HEK293 (cell line): Measurements from ENCODE around the gene UBXN6.

Source experiments
- CTCF ChIA-PET: fragments of 350-600 bp; formaldehyde crosslinking; extraction: SDS; loops from one replicate; lab custom pipeline; 2021; ENCODE audit warnings: antibody characterized with exemption; lab: Yijun Ruan, JAX
- POLR2A ChIA-PET: fragments of 300-600 bp; formaldehyde crosslinking; extraction: SDS; loops from one replicate; lab custom pipeline; 2020; ENCODE audit warnings: antibody characterized with exemption, inconsistent platforms; lab: Yijun Ruan, JAX
- H3K27ac ChIP-seq: fragments of 200-500 bp; sonication (Bioruptor generic); 2 replicates; pipeline ENCODE4 v1.5.1; 2014; ENCODE audit warnings: low read depth, low read length, control low read depth, inconsistent platforms; ENCODE audit errors: extremely low read depth
- H3K36me3 ChIP-seq, 2 experiments: fragments of 200-500 bp in 1 of 2; sonication (Bioruptor generic) in 1 of 2; 1 replicate in 1 of 2; 2 replicates in 1 of 2; pipeline ENCODE4 v1.5.1; 2014 to 2017; ENCODE audit warnings: inconsistent platforms in 2 of 2, low read length in 2 of 2; ENCODE audit not compliant: control insufficient read depth in 2 of 2, insufficient read depth in 1 of 2
- H3K4me1 ChIP-seq: fragments of 200-500 bp; sonication (Bioruptor generic); 2 replicates; pipeline ENCODE4 v1.5.1; 2014; ENCODE audit warnings: mild to moderate bottlenecking, low read length, inconsistent platforms; ENCODE audit not compliant: control insufficient read depth, insufficient read depth
- H3K4me3 ChIP-seq: 2 replicates; pipeline ENCODE4 v1.5.1; 2011; ENCODE audit warnings: low read depth, mild to moderate bottlenecking, control low read depth, low read length, moderate library complexity
- H3K9me3 ChIP-seq: fragments of 200-500 bp; sonication (Bioruptor generic); 2 replicates; pipeline ENCODE4 v1.5.1; 2014; ENCODE audit warnings: low read depth, low read length, inconsistent platforms; ENCODE audit not compliant: control insufficient read depth, insufficient read depth
- HOXC10 ChIP-seq: sonication (generic); formaldehyde crosslinking; IDR thresholded peaks from 2 replicates; pipeline ENCODE4 v1.8.1; 2023; ENCODE audit warnings: mild to moderate bottlenecking, missing genetic modification reagents
- KLF16 ChIP-seq: fragments of 450-650 bp; formaldehyde crosslinking; IDR thresholded peaks from 2 replicates; pipeline ENCODE4 v1.5.1; 2017; ENCODE audit warnings: missing biosample characterization, missing genetic modification characterization
- PATZ1 ChIP-seq: fragments of 450-650 bp; formaldehyde crosslinking; IDR thresholded peaks from 2 replicates; pipeline ENCODE4 v1.5.1; 2016; ENCODE audit warnings: missing biosample characterization, missing genetic modification characterization
- PRDM1 ChIP-seq: fragments of 450-650 bp; formaldehyde crosslinking; IDR thresholded peaks from 2 replicates; pipeline ENCODE4; 2016; ENCODE audit warnings: missing biosample characterization, missing genetic modification characterization
- SCRT2 ChIP-seq: fragments of 450-650 bp; formaldehyde crosslinking; IDR thresholded peaks from 2 replicates; pipeline ENCODE4 v1.5.1; 2016; ENCODE audit warnings: missing biosample characterization, missing genetic modification characterization
- YY2 ChIP-seq: fragments of 450-650 bp; formaldehyde crosslinking; IDR thresholded peaks from 2 replicates; pipeline ENCODE4 v1.5.1; 2016; ENCODE audit warnings: missing biosample characterization, missing genetic modification characterization
- ZBTB20 ChIP-seq: fragments of 450-650 bp; formaldehyde crosslinking; IDR thresholded peaks from 2 replicates; pipeline ENCODE4 v1.5.1; 2016; ENCODE audit warnings: missing biosample characterization, missing genetic modification characterization
- ZBTB44 ChIP-seq: fragments of 450-650 bp; IDR thresholded peaks from 2 replicates; pipeline ENCODE4 v1.5.1; 2018; ENCODE audit warnings: missing biosample characterization, mild to moderate bottlenecking, missing genetic modification characterization
- ZFHX2 ChIP-seq: fragments of 450-650 bp; formaldehyde crosslinking; conservative IDR thresholded peaks from 2 replicates; pipeline ENCODE4 v1.5.1; 2016; ENCODE audit warnings: missing biosample characterization, missing genetic modification characterization
- ZIC2 ChIP-seq: fragments of 450-650 bp; formaldehyde crosslinking; IDR thresholded peaks from 2 replicates; pipeline ENCODE4 v1.5.1; 2016; ENCODE audit warnings: missing biosample characterization, missing genetic modification characterization
- ZNF146 ChIP-seq: fragments of 450-650 bp; formaldehyde crosslinking; IDR thresholded peaks from 2 replicates; pipeline ENCODE4 v1.5.1; 2016; ENCODE audit warnings: missing biosample characterization, missing genetic modification characterization
- ZNF24 ChIP-seq: fragments of 450-650 bp; formaldehyde crosslinking; IDR thresholded peaks from 2 replicates; pipeline ENCODE4 v1.5.1; 2016; ENCODE audit warnings: missing biosample characterization, missing genetic modification characterization
- ZNF266 ChIP-seq: fragments of 450-650 bp; formaldehyde crosslinking; IDR thresholded peaks from 2 replicates; pipeline ENCODE4 v1.5.1; 2016; ENCODE audit warnings: missing biosample characterization, missing genetic modification characterization, low read depth
- ZNF341 ChIP-seq: fragments of 450-650 bp; formaldehyde crosslinking; IDR thresholded peaks from 2 replicates; pipeline ENCODE4; 2016; ENCODE audit warnings: low read depth, missing biosample characterization, missing genetic modification characterization
- ZNF426 ChIP-seq: fragments of 450-650 bp; formaldehyde crosslinking; IDR thresholded peaks from 2 replicates; pipeline ENCODE4 v1.5.1; 2017; ENCODE audit warnings: missing biosample characterization, missing genetic modification characterization, mild to moderate bottlenecking, inconsistent platforms, moderate library complexity
- ZNF501 ChIP-seq: fragments of 450-650 bp; formaldehyde crosslinking; IDR thresholded peaks from 2 replicates; pipeline ENCODE4 v1.5.1; 2016; ENCODE audit warnings: missing biosample characterization, missing genetic modification characterization
- ZNF521 ChIP-seq: fragments of 450-650 bp; formaldehyde crosslinking; IDR thresholded peaks from 2 replicates; pipeline ENCODE4 v1.5.1; 2017; ENCODE audit warnings: missing biosample characterization, mild to moderate bottlenecking, missing genetic modification characterization
- ZNF560 ChIP-seq: fragments of 450-650 bp; formaldehyde crosslinking; IDR thresholded peaks from 2 replicates; pipeline ENCODE4 v1.5.1; 2017; ENCODE audit warnings: missing biosample characterization, missing genetic modification characterization, borderline replicate concordance
- ZNF629 ChIP-seq: fragments of 450-650 bp; formaldehyde crosslinking; IDR thresholded peaks from 2 replicates; pipeline ENCODE4 v1.5.1; 2017; ENCODE audit warnings: missing biosample characterization, missing genetic modification characterization
- ZNF658 ChIP-seq: fragments of 450-650 bp; formaldehyde crosslinking; IDR thresholded peaks from 2 replicates; pipeline ENCODE4; 2016; ENCODE audit warnings: missing biosample characterization, missing genetic modification characterization
- ZNF704 ChIP-seq: fragments of 450-650 bp; formaldehyde crosslinking; IDR thresholded peaks from 2 replicates; pipeline ENCODE4 v1.5.1; 2016; ENCODE audit warnings: missing biosample characterization, missing genetic modification characterization
- ZSCAN5A ChIP-seq: fragments of 450-650 bp; formaldehyde crosslinking; IDR thresholded peaks from 2 replicates; pipeline ENCODE4 v1.5.1; 2016; ENCODE audit warnings: missing biosample characterization, missing genetic modification characterization

Gene UBXN6

GRCh38 chr19:4441994-4442818, 15.4 kb downstream of the UBXN6 start (continued):
- TF ChIP-seq PATZ1 (tag by site-specific recombination) (0 out of 2 replicates have a peak, but pooled peaks have one; percentile 9), SCRT2 (tag by site-specific recombination) (peak; percentile 77), ZNF658 (tag by site-specific recombination) (no peak), ZFHX2 (tag by site-specific recombination) (0 out of 2 replicates have a peak, but pooled peaks have one; percentile 22), YY2 (tag by site-specific recombination) (no peak), ZNF426 (tag by site-specific recombination) (no peak), ZNF560 (tag by site-specific recombination) (no peak)
- TF ChIP-seq, all 188 proteins: peak for 7

GRCh38 chr19:4439243-4439642, 18.4 kb downstream of the UBXN6 start:
- no peak for TF ChIP-seq KLF16
- no peak for TF ChIP-seq ZNF266 (tag by site-specific recombination)
- no peak for TF ChIP-seq ZIC2 (tag by site-specific recombination)
- TF ChIP-seq ZNF521 (tag by site-specific recombination): no peak
- no peak for TF ChIP-seq ZNF704 (tag by site-specific recombination)
- no peak for TF ChIP-seq PRDM1
- no peak for TF ChIP-seq ZNF501
- CTCF ChIA-PET: no interaction called here
- no peaks in the 10 kb centered on the region for H3K9me3 ChIP-seq
- H3K27ac ChIP-seq: no peak overlapping the region
- peaks cover 41 to 86% of the 10 kb centered on the region in 2 experiments; a peak in 2 of 3 replicates for H3K36me3 ChIP-seq
- POLR2A ChIA-PET: interaction anchor here (2.1 kb wide), 1 partner anchor 11 kb away, joined by 9 read pairs; no protein-coding TSS in a partner anchor
- no peaks in the 10 kb centered on the region for H3K4me1 ChIP-seq
- no peak overlapping the region for H3K4me3 ChIP-seq

- TF ChIP-seq ZNF341 (tag by site-specific recombination) (no peak), ZBTB44 (tag by site-specific recombination) (no peak), ZNF629 (tag by site-specific recombination) (no peak), ZNF24 (tag by site-specific recombination) (no peak), HOXC10 (no peak), ZNF146 (tag by site-specific recombination) (no peak), ZBTB20 (tag by site-specific recombination) (no peak), ZSCAN5A (no peak)
- ChIA-PET CTCF (interaction anchor here (0.5 kb wide), 1 partner anchor 29 kb away, joined by 3 read pairs; no protein-coding TSS in a partner anchor), POLR2A (interaction anchor here (1.2 kb wide), 1 partner anchor 13 kb away, joined by 4 read pairs; no protein-coding TSS in a partner anchor)
- Histone ChIP-seq H3K27ac (no peak overlapping the region), H3K4me3 (no peak overlapping the region), H3K36me3 (peaks cover 57 to 86% of the 10 kb centered on the region in 2 experiments; a peak in 2 of 3 replicates), H3K4me1 (no peaks in the 10 kb centered on the region), H3K9me3 (no peaks in the 10 kb centered on the region)
These were observed 20.5 kb downstream of the UBXN6 start for GRCh38 chr19:4437103-4437502.
